Measurements from ENCODE around the gene KSR1.
"Not testable (repeated sequence)": the region's sequence is repeated elsewhere in the genome, so short reads cannot be mapped to it uniquely, and the experiment has no call there.

The KSR1 gene

GRCh38 chr17:27496437-27496943 lies 40.2 kb downstream of the KSR1 start:
- DNase-seq: no peak

- no peak for DNase-seq
Measured at GRCh38 chr17:27496971-27497370, 40.7 kb downstream of the KSR1 start.

DNA sequence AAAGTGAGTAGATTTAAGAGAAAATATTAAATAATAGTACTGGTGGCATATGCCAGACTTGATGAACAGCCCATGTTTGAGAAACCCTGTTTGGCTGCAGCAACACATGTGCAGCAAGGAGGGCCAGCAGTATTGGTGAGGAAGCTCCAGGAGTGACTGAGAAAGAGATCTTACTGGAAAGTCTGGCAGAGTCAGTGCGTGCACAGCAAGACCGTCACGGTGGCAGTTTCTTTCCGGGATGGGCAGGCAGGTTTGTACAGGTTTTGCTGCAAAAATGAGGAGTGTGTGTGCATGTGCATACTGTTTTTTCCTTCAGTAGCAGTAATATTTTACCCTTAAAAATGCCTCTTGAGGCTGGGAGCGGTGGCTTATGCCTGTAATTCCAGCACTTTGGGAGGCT lies 41.4 kb downstream of the KSR1 start:
- DNase-seq: no peak

DNA sequence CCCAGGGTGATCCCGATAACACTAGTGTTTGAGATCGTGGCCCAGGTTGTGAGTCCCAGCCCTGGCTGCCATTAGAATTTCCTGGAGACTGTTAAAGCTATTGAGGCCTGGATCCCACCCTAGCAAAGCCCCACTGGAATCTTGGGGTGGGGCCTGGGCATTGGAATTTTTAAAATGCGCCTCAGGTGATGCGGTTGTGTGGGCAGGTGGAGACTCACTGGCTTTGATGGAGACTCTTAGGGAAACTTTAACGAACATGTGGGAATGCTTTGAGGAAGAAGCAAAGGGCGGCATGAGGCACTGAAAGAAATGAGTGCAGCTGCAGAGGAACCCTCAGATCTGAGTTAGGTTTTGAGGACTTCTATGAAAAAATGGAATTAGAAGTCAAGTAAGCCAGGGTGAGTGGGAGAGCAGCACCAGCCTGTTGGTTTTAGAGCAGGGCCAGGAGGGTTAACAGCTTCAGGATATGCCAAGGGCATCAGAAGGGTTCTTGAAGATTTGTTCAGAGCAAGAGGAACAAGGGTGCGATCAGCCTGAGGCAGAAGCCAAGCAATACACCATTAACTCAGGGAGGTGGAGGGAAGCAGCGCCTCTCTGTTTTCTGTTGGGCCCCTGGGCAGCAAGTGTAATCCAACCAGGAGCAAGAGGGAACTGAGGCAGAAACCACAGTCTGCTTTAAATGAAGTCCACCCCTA lies 42.5 kb downstream of the KSR1 start:
- DNase-seq: no peak

- no peak for DNase-seq
Measured at GRCh38 chr17:27499451-27500265, 43.4 kb downstream of the KSR1 start.

DNA sequence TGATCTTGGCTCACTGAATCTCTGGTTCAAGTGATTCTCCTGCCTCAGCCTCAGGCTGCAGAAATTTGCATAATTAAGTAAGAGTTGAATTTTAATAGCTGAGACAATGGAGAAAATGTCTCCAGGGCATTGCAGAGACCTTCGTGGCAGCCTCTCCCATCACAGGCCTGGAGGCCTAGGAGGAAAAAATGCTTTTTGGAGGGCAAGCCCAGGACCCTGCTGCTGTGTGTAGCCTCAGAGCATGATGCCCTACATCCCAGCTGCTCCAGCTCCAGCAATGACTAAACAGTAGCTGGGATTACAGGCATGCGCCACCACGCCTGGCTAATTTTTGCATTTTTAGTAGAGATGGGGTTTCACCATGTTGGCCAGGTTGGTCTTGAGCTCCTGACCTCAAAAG lies 45.1 kb downstream of the KSR1 start:
- DNase-seq: not testable (repeated sequence)

DNA sequence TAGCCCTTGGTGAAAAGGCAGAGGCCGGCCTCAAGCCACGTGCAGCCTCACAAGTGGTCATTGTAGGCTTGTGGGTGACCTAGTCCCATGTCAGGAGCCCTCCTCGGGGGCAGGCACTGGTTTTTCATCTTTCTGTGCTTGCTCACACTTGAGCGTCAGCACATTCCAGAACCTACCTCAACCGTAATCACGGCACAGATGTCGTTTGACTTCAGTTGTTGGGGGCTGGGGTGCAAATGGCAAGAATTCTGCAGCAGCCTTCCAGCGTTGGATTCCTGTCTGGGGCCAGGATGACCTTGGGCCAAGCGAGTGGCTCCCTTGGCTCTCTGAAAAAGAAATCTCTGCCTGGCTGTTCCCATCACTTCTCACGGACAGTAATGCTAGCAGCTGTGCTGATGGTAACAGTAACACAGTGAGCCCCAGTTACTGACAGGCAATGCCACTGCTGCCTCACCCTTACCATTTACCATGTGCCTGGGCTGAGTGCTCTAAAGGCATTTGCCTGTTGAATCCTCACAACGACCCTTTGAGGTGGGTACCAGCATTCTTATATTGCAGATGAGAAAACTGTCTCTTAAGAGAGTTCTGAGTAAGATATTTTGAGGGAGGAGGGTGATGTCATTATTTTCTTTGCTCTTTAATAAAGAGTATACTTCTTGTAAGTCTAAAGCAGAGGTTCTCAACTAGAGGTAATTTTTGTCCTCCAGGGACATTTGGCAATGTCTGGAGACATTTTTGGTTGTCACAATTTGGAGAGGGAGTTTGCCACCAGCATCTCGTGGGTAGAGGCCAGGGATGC lies 46.5 kb downstream of the KSR1 start:
- peak; percentile 75 for DNase-seq

DNA sequence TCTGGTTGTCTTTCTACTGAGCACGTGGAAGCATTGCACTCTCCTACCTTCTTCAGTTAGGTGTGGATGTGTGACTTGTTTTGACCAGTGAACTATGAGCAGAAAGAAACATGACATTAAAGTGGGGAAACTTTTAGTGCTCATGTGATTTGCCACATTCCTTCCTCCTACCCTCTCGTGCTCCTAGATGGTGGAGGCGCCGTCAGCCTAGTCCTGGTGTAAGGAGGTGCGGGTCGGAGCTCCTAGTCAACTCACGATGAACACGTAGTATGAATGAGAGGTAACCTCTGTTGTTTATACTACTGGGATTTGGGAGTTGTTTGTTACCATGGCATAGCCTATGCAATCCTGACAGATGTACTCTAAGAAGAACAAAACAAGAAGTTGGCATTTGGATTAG lies 47.4 kb downstream of the KSR1 start:
- DNase-seq: no peak

DNA sequence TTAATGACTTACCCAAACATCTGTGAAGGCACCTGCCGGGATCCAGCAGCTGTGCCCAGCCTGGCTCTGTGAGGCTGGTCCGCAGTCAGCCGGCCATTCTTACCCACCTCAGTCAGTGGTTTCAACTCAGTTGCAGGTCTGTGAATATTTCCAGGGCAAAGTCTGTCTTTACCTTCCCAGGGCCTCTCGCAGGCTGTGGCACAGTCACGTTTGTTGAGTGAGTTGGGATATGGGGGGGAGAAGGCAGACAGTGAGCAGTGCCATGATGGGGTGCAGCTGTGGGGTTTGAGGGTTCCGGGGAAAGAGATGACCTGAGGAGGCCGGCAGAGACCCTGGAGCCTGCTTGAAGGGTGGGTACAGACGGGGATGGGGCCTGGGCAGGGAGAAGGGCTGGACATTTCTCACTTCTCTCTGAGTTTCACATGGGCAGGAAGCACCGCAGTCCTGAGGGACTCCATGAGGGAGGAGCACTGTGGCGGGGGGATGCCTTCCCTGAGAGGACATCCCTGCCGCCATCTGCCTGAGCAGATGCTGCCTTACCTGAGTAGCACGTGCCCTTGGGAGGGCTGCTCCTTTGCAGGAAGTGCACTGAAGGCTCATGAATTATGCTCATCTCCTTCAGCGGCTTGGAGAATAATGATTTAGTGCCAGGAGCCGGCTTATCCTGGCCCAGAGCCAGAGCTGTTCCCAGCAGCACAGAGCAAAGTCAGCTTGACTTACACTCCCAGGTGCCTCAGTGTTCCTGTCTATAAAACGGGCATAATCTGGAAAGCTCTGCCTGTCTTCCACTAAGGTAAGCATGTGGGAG lies 48.1 kb downstream of the KSR1 start:
- peak; percentile 24 for DNase-seq

- DNase-seq: peak; percentile 14
Measured at GRCh38 chr17:27506348-27507218, 50.3 kb downstream of the KSR1 start.

GRCh38 chr17:27511168-27511883 lies 55.1 kb downstream of the KSR1 start:
- peak; percentile 44 for DNase-seq

- DNase-seq: peak; percentile 35
Measured at GRCh38 chr17:27512031-27512430, 55.8 kb downstream of the KSR1 start.

GRCh38 chr17:27512511-27513346 lies 56.5 kb downstream of the KSR1 start:
- DNase-seq: peak; percentile 8

DNA sequence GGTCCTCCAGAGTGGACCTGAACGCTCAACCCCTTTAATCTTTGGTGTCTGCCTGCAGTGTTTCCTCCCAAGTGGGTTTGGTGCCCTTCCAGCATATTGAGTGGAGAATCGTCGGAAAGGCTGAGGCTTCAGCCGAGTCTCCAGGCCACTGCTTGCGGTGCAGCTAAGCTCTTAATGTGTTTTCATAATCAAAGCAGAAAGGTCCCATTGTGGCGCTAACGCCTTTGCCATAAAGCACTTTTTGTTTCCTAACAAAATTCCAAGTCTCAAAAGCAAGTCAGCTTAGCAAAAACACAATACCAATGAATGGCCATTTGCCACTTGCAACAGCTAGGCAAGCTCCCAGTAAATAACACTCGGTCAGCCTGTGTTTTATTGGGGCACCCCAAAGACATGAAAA lies 57.6 kb downstream of the KSR1 start:
- peak; percentile 45 for DNase-seq

- DNase-seq: peak; percentile 2
Measured at GRCh38 chr17:27514595-27515413, 58.6 kb downstream of the KSR1 start.

DNA sequence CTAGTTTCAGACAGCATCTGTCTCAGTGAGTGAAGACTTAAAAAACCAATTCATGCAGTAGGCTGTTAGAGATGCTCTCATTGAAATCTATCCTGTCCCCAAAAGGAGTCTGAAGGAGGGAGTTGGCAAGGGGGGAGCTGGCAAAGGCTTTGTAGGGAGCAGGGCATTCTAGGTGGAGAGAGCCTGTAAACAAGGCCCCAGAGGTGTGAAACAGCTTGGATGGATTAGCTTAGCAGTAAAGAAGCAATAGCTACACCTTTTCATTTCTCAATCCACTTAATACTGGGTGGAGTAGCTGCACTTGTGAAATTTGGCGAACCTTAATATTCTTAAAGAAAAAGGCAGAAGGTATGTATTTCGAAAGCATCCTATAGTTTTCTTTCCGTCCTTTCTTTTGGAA lies 61.8 kb downstream of the KSR1 start:
- DNase-seq: peak; percentile 6

DNA sequence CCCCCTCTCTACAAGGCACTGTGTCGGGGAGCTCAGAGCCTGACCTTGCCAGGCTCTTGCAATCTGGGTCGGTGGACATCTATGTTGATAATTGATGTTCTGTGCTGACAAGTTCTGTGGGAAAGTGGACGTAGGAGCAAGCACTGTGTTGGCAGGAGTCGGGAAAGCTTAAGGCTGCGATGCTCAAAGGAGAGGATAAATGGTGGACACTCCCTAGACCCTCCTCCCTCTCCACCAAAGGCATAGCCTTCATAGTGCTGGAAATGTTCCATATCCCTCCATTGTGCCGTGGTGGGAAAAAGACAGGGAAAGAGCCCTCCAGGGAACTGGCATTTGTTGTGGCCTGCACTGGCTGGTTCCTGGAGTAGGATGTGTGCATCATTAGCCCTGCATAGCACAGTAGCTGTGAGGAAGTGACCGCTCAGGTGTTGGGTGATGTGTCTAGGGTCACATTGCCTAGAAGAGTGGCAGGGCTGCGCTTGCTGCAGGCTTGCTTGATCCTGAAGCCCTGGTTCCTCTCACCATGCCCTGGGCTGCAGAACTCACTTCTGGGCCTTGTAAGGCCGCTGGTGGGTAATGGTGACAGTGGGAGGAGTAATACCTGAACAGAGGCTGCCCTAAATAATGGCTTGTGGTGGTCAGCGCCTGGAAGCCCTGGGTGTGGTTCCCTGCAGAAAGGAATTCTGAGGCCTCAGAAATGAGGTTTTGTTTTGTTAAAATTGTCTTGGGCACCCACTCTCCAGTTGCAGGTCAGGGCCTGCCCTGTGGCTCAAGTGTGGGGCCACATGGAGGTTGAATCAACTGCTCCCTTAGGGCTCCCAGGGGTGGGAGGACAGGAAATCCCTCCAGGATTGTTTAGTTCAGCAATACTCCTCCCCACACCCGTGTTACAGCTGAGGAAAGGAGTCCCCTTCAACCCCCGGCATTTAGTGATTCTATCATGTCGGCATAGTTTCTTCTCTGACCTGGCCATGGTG lies 62.6 kb downstream of the KSR1 start:
- DNase-seq: peak; percentile 17

DNA sequence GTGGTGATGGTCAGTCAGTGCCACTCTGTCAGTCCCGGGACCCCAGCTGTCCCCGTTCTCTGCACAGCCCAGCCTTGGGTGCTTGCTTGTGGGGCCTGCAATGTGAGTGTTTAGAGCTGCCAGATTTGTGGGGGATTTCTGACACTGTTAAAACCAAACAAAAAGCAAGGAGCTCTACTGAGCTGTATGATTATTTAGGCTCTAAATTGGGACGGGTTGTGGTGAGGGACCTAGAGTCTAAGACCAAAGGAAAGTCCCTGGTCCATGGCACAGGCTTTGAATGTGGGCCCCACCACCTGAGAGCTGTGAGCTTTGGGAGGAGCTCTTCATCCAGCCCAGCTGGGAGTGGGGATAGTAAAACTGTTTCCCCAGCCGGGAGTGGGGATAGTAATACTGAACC lies 63.3 kb downstream of the KSR1 start:
- peak; percentile 5 for DNase-seq

Measured in femur (tissue), 1 donor.